Measurements from ENCODE around the gene KRTAP16-1. TPM values are rescaled to one million over a fixed set of nuclear protein-coding genes. Genes with fewer than 3 reads are reported as not detected.

KRTAP16-1 gene
- total RNA-seq, 1 experiment from 2014 or later = not detected

GRCh38 chr17:41334385-41335305 is 25.5 kb upstream of the KRTAP16-1 start:
- H3K4me1 ChIP-seq (ENCODE audit: low read length) = peaks cover 7% of the 10 kb centered on the region
- H3K27ac ChIP-seq (ENCODE audit: low read length) = no peak overlapping the region
- no peak overlapping the region for H3K9ac ChIP-seq (ENCODE audit: low read length)
- H2AFZ ChIP-seq (ENCODE audit: low read length) = no peak overlapping the region
- no peak overlapping the region for H3K4me2 ChIP-seq (ENCODE audit: low read depth, low read length, poor library complexity, severe bottlenecking)
- H4K20me1 ChIP-seq (ENCODE audit: insufficient read depth, low read depth, low read length) = no peaks in the 10 kb centered on the region
- no peak overlapping the region for H3K4me3 ChIP-seq (ENCODE audit: low read length)
- no peaks in the 10 kb centered on the region for H3K79me2 ChIP-seq (ENCODE audit: low read length)
- H3K27me3 ChIP-seq (ENCODE audit: low read length) = no peaks in the 10 kb centered on the region
- H3K36me3 ChIP-seq (ENCODE audit: insufficient read depth, low read length) = no peaks in the 10 kb centered on the region
- DNase-seq = peak; percentile 57
- no peaks in the 10 kb centered on the region for H3K9me2 ChIP-seq (replicated peaks; ENCODE audit: insufficient read depth, low read length)
- H3K9me3 ChIP-seq (ENCODE audit: low read length) = no peaks in the 10 kb centered on the region

DNA sequence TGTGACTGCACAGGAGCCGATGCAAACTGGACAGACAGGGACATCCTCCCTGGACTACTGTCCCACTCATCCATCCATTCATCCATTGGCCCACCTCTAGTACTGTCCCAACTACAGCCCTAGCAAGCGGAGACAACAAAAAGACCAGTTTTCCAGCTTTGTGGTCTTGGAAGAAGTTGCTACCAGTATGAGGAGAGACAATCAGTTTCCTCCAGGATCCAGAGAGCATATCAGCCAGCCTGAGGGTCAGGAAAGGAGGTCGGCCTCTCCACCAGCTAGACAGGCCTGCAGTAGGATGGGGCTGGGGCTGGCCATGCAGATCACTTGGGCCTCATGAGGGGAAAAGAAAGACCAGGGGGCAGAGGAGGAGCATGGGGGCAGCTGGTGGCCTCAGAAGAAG is 24.7 kb upstream of the KRTAP16-1 start:
- DNase-seq = no peak
- Histone ChIP-seq H3K36me3 (ENCODE audit: insufficient read depth, low read length) (no peaks in the 10 kb centered on the region), H3K9me2 (replicated peaks; ENCODE audit: insufficient read depth, low read length) (no peaks in the 10 kb centered on the region), H3K9ac (ENCODE audit: low read length) (no peak overlapping the region), H3K79me2 (ENCODE audit: low read length) (no peaks in the 10 kb centered on the region), H2AFZ (ENCODE audit: low read length) (no peak overlapping the region), H3K4me1 (ENCODE audit: low read length) (peaks cover 7% of the 10 kb centered on the region), H3K4me3 (ENCODE audit: low read length) (no peak overlapping the region), H3K9me3 (ENCODE audit: low read length) (no peaks in the 10 kb centered on the region), H3K27me3 (ENCODE audit: low read length) (no peaks in the 10 kb centered on the region), H4K20me1 (ENCODE audit: insufficient read depth, low read depth, low read length) (no peaks in the 10 kb centered on the region), H3K4me2 (ENCODE audit: low read depth, low read length, poor library complexity, severe bottlenecking) (no peak overlapping the region), H3K27ac (ENCODE audit: low read length) (no peak overlapping the region)

DNA sequence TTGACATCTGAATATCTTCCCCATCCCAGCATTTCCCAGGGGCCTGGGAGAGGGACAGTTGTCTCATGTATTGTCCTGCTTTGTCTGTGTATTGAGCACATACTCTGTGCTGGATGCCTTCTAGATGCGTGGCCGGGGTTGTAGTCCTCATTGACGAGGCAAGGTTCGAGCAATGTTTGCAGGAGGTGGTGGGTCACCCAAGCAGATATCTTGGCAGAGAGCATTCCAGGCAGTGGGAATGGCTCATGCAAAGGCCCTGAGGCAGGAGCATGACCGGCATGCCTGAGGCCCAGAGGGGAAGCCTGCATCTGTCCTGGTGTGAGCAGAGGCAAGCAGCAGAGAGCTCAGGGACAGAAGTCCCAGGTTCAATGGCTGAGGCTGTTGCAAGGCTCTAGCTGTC is 24.0 kb upstream of the KRTAP16-1 start:
- H3K9ac ChIP-seq (ENCODE audit: low read length) = no peak overlapping the region
- H3K4me1 ChIP-seq (ENCODE audit: low read length) = peaks cover 7% of the 10 kb centered on the region
- no peak overlapping the region for H3K27ac ChIP-seq (ENCODE audit: low read length)
- no peaks in the 10 kb centered on the region for H3K9me2 ChIP-seq (replicated peaks; ENCODE audit: insufficient read depth, low read length)
- H4K20me1 ChIP-seq (ENCODE audit: insufficient read depth, low read depth, low read length) = no peaks in the 10 kb centered on the region
- no peaks in the 10 kb centered on the region for H3K79me2 ChIP-seq (ENCODE audit: low read length)
- no peak overlapping the region for H2AFZ ChIP-seq (ENCODE audit: low read length)
- no peaks in the 10 kb centered on the region for H3K9me3 ChIP-seq (ENCODE audit: low read length)
- no peaks in the 10 kb centered on the region for H3K27me3 ChIP-seq (ENCODE audit: low read length)
- no peak overlapping the region for H3K4me2 ChIP-seq (ENCODE audit: low read depth, low read length, poor library complexity, severe bottlenecking)
- no peak overlapping the region for H3K4me3 ChIP-seq (ENCODE audit: low read length)
- no peak for DNase-seq
- H3K36me3 ChIP-seq (ENCODE audit: insufficient read depth, low read length) = no peaks in the 10 kb centered on the region

DNA sequence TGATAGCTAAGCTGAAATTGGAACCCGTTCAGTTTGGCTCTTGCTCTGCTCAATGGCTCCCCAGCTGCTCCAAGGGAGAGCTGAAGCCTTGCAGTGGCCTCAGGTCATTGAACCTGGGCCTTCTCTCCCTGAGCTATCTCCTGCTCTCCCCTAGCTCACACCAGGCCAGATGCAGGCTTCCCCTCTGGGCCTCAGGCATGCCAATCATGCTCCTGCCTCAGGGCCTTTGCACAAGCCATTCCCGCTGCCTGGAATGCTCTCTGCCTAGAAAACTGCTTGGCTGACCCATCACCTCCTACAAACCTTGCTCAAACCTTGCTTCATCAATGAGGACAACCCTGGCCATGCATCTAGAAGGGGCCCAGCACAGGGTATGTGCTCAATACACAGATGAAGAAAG is 23.1 kb upstream of the KRTAP16-1 start:
- Histone ChIP-seq H3K4me2 (ENCODE audit: low read depth, low read length, poor library complexity, severe bottlenecking) (no peak overlapping the region), H3K79me2 (ENCODE audit: low read length) (no peaks in the 10 kb centered on the region), H3K4me1 (ENCODE audit: low read length) (peaks cover 7% of the 10 kb centered on the region), H4K20me1 (ENCODE audit: insufficient read depth, low read depth, low read length) (no peaks in the 10 kb centered on the region), H2AFZ (ENCODE audit: low read length) (no peak overlapping the region), H3K4me3 (ENCODE audit: low read length) (no peak overlapping the region), H3K27ac (ENCODE audit: low read length) (no peak overlapping the region), H3K27me3 (ENCODE audit: low read length) (no peaks in the 10 kb centered on the region), H3K9me3 (ENCODE audit: low read length) (no peaks in the 10 kb centered on the region), H3K36me3 (ENCODE audit: insufficient read depth, low read length) (no peaks in the 10 kb centered on the region), H3K9me2 (replicated peaks; ENCODE audit: insufficient read depth, low read length) (no peaks in the 10 kb centered on the region), H3K9ac (ENCODE audit: low read length) (no peak overlapping the region)
- no peak for DNase-seq

DNA sequence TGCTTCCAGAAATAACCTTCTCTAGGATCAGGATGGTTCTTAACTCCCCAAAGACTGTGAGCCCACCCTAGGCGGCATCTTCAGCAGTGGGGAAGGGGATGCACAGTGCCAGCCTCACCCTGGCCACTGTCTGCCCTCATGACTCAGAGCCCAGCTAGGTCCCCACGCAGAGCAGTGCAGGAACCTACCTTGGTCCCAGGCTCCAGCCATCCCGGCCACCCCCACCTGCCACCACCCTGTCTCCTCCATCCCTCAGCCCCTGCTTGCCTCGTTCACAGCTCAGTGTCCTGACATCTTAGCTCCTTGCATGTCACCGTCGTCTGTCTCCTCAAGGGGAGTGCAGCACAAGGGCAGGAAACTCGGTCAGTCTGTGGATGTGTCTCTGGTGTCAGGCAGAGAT is 22.5 kb upstream of the KRTAP16-1 start:
- no peak for DNase-seq
- Histone ChIP-seq H3K9ac (ENCODE audit: low read length) (no peak overlapping the region), H3K9me2 (replicated peaks; ENCODE audit: insufficient read depth, low read length) (no peaks in the 10 kb centered on the region), H3K27ac (ENCODE audit: low read length) (no peak overlapping the region), H3K9me3 (ENCODE audit: low read length) (no peaks in the 10 kb centered on the region), H3K4me1 (ENCODE audit: low read length) (peaks cover 7% of the 10 kb centered on the region), H3K36me3 (ENCODE audit: insufficient read depth, low read length) (no peaks in the 10 kb centered on the region), H3K27me3 (ENCODE audit: low read length) (no peaks in the 10 kb centered on the region), H4K20me1 (ENCODE audit: insufficient read depth, low read depth, low read length) (no peaks in the 10 kb centered on the region), H3K4me3 (ENCODE audit: low read length) (no peak overlapping the region), H2AFZ (ENCODE audit: low read length) (no peak overlapping the region), H3K79me2 (ENCODE audit: low read length) (no peaks in the 10 kb centered on the region), H3K4me2 (ENCODE audit: low read depth, low read length, poor library complexity, severe bottlenecking) (no peak overlapping the region)

- Histone ChIP-seq H3K4me3 (ENCODE audit: low read length) (no peak overlapping the region), H3K9ac (ENCODE audit: low read length) (no peak overlapping the region), H2AFZ (ENCODE audit: low read length) (no peak overlapping the region), H3K9me2 (replicated peaks; ENCODE audit: insufficient read depth, low read length) (no peaks in the 10 kb centered on the region), H3K36me3 (ENCODE audit: insufficient read depth, low read length) (no peaks in the 10 kb centered on the region), H3K4me2 (ENCODE audit: low read depth, low read length, poor library complexity, severe bottlenecking) (no peak overlapping the region), H3K4me1 (ENCODE audit: low read length) (peaks cover 4% of the 10 kb centered on the region), H4K20me1 (ENCODE audit: insufficient read depth, low read depth, low read length) (no peaks in the 10 kb centered on the region), H3K27me3 (ENCODE audit: low read length) (no peaks in the 10 kb centered on the region), H3K9me3 (ENCODE audit: low read length) (no peaks in the 10 kb centered on the region), H3K79me2 (ENCODE audit: low read length) (no peaks in the 10 kb centered on the region), H3K27ac (ENCODE audit: low read length) (no peak overlapping the region)
- peak; percentile 58 for DNase-seq
Observed at GRCh38 chr17:41329279-41329948, 20.3 kb upstream of the KRTAP16-1 start.

GRCh38 chr17:41328207-41328606 is 19.1 kb upstream of the KRTAP16-1 start:
- DNase-seq = no peak
- H3K4me1 ChIP-seq (ENCODE audit: low read length) = no peaks in the 10 kb centered on the region

GRCh38 chr17:41327411-41328120 is 18.5 kb upstream of the KRTAP16-1 start:
- Histone ChIP-seq H3K79me2 (ENCODE audit: low read length) (no peaks in the 10 kb centered on the region), H3K9me3 (ENCODE audit: low read length) (no peaks in the 10 kb centered on the region), H3K4me2 (ENCODE audit: low read depth, low read length, poor library complexity, severe bottlenecking) (no peak overlapping the region), H3K27me3 (ENCODE audit: low read length) (no peaks in the 10 kb centered on the region), H3K27ac (ENCODE audit: low read length) (no peak overlapping the region), H3K9ac (ENCODE audit: low read length) (no peak overlapping the region), H3K9me2 (replicated peaks; ENCODE audit: insufficient read depth, low read length) (no peaks in the 10 kb centered on the region), H2AFZ (ENCODE audit: low read length) (no peak overlapping the region), H4K20me1 (ENCODE audit: insufficient read depth, low read depth, low read length) (no peaks in the 10 kb centered on the region), H3K36me3 (ENCODE audit: insufficient read depth, low read length) (no peaks in the 10 kb centered on the region), H3K4me1 (ENCODE audit: low read length) (no peaks in the 10 kb centered on the region), H3K4me3 (ENCODE audit: low read length) (no peak overlapping the region)
- no peak for DNase-seq

More at GRCh38 chr17:41328207-41328606, 19.1 kb upstream of the KRTAP16-1 start:
- H3K27ac ChIP-seq (ENCODE audit: low read length) = no peak overlapping the region
- no peak overlapping the region for H3K4me2 ChIP-seq (ENCODE audit: low read depth, low read length, poor library complexity, severe bottlenecking)
- no peaks in the 10 kb centered on the region for H3K9me2 ChIP-seq (replicated peaks; ENCODE audit: insufficient read depth, low read length)
- H3K9me3 ChIP-seq (ENCODE audit: low read length) = no peaks in the 10 kb centered on the region
- no peaks in the 10 kb centered on the region for H3K27me3 ChIP-seq (ENCODE audit: low read length)
- no peaks in the 10 kb centered on the region for H4K20me1 ChIP-seq (ENCODE audit: insufficient read depth, low read depth, low read length)
- no peaks in the 10 kb centered on the region for H3K79me2 ChIP-seq (ENCODE audit: low read length)
- no peak overlapping the region for H2AFZ ChIP-seq (ENCODE audit: low read length)
- H3K36me3 ChIP-seq (ENCODE audit: insufficient read depth, low read length) = no peaks in the 10 kb centered on the region
- H3K9ac ChIP-seq (ENCODE audit: low read length) = no peak overlapping the region
- H3K4me3 ChIP-seq (ENCODE audit: low read length) = no peak overlapping the region
